ENCODE measurements around the gene ATP12A.

Gene ATP12A

DNA sequence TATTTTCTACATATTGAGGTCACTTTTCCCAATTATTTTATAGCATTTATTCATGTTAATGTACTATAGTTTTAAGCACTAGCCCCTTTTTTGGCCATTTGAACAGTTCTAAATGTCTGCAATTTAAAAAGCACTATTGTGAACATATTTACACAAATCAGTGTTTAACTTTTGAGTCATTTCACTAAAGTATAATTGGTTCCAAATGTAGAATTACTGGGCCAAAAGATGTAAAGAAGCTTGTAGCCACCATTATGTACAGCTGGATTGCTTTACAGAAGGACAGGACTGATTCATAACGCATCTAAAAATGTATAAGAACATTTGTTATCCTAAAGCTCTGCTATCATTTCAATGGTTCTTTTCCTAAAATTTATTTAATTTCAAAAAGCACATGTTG is 16.6 kb upstream of the ATP12A start:
- DNase-seq: peak; percentile 46

DNA sequence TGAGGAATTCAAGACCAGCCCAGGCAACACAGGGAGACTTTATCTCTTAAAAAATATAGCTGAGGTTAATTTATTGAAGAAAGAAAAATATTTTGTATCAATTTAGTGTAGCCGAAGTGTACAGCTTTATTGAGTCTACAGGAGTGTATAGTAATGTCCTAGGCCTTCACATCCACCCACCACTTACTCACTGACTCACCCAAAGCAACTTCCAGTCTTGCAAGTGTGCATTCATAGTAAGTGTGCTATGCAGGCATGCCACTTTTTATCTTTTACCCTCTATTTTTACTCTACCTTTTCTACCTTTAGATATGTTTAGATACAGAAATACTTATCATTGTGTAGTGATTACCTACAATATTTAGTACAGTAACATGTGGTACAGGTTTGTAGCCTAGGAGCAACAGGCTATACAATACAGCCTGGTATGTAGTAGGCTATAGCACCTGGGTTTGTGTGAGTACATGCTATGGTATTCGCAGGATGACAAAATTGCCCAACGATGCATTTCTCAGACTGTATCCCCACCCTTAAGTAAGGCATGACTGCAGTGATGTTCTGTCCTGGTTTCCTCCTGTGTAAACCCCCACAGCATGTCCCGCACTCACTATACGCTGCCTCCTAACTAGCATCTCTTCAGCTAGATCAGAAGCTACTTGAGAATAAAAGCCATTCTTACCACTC is 15.3 kb upstream of the ATP12A start:
- DNase-seq: no peak

- no peak for DNase-seq
These were observed 11.7 kb upstream of the ATP12A start for GRCh38 chr13:24668511-24668910.

DNA sequence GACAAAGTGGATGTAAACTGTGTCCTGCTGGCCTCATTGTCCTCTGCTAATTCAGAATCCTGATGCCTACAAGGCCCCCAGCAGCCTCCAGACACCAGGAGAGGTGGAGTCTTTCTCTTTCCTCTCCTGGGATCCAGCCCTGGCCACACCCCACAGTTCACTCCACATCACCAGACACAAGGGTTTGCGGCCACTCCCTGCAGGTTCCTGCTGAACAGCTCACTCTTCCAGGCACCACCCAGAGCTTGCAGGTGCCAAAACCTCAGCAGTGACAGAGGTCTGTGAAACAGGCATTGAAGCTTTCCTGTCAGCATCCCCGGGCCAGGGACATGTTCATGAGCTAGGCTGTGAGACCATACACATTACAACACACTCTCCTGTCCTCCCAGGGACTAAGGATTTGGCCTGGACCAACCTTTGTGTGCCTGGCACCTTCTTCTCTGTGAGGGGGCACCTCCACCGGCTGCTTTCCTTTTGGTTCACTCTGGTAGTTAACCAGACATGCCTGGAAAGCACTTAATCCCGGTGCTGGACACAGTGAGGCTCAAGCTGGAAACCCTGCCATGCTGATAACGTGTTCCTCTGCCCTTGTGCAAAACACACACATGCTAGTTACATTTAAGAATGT is 11.1 kb upstream of the ATP12A start:
- no peak for DNase-seq

DNA sequence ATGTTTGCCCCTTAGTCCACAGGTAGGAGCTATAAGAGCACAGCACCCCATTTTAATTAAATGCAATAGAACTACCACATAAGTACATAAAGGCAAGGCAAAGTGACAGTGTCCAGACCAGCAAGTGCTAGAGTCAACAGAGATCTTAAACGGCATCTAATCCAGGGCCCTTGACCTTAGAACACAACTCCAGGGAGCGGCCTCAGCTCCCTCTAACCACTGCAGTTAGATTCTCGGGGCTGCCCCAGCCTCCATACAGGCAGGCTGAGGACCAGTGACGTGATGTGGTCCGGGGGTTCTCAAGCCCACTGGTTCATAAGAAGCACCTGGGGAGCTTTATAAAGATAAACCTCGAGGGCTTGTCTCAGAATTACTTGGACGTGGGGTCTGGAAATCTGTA is 10.0 kb upstream of the ATP12A start:
- DNase-seq: no peak

DNA sequence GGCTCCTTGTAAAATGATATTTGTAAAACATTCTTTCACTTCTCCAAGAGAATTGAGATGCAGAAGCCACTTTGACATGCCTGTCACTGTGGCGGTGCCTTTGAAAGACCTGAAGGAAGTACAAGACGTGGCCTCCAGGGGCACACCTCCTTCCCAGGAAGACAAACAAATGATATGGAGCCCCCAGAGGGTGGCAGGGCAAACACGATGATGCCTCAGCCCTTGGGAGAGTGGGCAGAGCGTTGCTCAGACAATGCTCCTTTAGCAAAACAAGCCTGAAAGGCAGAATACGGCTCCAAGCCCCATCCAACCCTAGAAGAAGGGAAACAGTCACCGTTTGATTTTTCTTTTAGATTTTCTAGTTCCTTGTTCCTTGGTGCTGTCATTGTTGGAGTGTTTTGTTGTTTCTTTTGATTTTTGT is 9.2 kb upstream of the ATP12A start:
- DNase-seq: peak; percentile 31

DNA sequence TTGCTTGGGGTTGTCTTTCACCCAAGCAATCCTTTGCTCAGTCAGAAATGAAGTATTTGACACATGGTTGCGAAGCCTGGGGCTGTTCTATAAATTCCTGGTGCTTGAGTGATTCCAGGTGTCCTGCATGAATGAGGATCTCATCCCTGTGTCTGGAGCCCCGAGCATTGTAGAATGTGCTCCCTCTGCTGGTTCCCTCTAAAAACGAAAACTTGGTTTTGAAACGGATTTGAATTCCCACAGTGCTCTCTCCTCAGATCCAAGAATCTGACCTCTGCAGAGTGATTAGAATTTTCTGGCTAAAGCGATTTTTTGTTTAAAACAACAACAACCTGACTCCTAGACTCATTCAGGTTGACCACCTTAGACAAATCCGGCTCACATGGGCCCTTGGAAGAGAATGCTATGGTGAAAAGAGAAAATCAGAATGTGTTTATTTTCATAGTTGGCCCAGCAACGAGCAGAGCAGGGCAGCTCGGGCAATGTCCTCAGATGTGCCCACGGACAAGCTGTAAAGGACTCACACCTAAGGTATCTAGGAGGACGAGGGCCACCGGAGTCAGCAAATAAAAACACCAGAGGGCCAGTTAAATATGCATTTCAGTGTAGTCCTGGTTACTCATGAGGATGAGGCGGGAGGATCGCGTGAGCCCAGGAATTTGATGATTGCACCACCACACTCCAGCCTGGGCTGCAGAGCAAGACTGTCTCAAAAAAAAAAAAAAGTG is 8.7 kb upstream of the ATP12A start:
- peak; percentile 88 for DNase-seq

GRCh38 chr13:24672141-24673132 is 7.8 kb upstream of the ATP12A start:
- no peak for DNase-seq

DNA sequence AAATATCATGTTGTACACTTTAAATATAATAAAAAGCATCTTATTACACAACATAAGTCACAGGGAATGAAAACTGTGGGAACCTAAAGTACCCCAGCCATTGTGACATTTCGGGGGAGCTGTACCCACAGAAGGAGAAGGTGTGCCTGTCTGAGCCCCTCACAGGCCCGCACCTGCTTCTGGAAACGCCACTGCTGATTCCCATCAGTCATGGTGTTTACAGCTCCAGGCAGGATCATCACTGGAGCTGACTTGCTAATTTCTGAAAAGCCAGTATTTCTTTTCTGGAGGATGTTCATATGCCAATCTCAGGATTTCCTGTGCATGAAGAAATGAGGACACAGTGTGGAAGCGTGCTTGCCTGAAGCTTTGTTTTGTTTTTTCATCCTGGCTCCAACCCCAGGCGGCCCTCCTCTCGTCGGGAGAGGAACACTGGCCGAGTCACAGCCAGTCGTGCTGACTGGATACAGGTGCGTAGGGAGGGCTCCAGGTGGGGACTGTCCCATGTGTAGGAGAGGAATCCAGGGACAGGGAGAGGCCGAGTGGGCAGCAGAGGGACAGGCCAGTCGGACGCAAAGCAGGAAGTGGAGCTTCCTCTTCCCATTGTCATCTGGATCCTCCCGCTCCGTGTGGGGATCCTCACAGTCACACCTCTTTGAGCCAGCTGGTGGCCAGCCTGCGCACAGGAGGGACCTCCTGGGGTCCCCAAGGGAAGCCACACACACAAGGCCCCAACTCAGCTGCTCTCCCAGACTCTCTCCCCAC is 4.2 kb upstream of the ATP12A start:
- DNase-seq: no peak

- no peak for DNase-seq
These were observed 2.1 kb upstream of the ATP12A start for GRCh38 chr13:24678151-24678550.

DNA sequence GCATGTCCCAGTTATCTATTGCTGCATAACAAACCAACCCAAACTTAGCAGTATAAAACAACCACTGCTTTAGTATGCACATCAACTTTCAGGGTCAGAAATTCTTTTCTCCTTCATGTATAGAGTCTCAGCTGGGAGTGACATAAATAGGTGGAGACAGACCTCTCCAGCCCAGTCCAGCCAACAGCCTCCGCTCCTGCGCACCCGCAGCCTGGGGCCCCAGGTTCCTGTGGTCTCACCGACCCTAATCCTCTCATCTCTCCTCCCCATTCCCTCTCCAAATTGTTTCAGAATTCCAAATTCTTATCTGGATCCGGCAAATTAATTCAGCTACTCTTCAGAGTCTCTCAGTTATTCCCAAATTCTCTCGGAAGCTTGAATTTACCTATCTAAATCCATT is 522 bp upstream of the ATP12A start:
- DNase-seq: no peak

GRCh38 chr13:24680921-24681604 is 855 bp downstream of the ATP12A start:
- DNase-seq: no peak

- DNase-seq: no peak
These were observed 1.7 kb downstream of the ATP12A start for GRCh38 chr13:24681930-24682329.

DNA sequence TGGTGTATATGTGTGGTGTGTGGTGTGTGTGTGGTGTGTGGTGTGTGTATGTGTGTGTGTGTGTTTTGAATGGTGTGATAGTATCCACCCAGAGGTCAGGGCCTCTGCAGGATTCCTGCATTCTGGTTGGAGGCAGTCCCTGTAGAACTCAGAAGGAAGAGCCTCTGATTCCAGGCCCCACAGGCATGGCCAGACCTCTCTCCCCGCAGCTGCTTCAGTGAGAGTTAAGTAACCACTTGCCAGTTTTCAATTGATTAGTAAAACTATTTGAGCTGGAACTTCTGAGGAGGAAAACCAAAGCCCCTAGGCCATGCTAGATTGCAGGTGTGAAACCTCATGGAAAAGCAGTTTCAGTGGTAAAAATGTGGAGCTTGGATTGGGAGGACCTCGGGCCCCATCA is 2.1 kb downstream of the ATP12A start:
- DNase-seq: no peak

DNA sequence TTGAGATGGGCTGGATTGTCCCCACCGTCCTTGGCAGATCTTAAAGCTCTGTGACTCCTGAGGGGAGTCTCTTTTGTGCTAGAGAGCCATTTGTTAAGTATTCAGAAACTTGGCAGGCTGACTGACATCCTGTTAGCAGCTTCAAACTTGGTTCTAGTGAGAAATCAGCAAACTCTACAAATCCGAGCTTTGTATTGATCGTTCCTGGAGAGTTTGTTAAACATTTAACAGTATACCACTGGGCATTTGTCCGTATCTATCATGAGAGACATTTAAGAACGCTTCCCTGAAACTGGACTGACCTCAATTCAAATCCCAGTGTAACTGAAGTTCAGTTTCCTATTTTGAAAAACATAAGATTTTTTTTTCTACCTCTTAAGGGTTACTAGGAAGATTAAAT is 3.1 kb downstream of the ATP12A start:
- no peak for DNase-seq

DNA sequence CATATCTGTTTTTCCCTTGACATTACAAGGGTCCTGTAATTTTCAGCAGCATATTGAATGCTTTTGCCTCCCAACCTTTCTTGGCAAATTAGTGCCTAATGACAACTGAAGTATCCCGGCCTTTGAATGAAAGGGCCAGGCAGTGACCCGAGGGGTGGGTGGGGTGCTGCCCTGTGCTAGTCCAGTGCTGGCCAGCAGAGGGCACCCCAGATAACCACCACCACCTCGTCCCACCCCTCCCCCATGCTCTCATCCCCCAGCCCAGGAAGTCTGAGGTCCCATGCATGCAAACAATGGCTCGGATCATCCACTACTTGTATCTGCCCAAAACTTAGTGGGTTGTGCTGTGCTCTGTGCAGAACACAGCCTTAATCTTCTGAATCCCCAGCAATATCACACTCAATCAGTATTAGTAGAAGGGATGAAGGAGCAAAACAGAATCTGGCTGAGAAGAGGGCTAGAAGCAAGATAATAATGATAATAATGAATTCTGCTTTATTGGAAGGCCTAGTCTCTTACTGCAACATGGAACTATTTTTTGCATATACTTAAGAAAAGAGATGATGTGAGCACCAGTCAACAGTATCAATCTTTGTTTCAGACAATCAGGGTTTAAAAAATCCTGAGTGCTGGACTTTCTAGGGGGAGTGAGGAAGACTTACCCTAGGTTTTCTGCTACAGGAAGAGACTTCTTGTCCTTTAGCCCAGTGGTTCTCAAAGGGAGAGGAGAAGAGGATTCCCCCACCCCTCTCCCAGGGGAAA is 3.8 kb downstream of the ATP12A start:
- DNase-seq: peak; percentile 46

DNA sequence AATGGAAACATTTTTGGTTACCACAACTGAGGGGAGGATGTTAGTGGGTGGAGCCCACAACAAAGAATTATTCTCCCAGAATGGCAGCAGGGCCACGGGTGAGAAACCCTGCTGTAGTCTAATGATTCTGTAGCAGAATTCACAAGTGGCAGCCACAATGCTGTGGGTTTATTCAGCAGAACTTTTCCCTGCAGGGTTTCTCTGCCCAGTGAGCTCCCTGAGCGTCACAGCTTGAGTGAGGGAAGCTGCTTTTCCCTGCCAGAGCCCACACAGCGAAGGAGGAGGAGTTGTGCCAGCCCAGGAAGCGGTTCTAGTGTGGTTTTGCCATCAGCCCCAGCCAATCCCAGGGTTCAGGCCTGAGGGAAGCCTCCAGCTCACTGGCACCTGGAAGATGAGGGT is 4.4 kb downstream of the ATP12A start:
- peak; percentile 69 for DNase-seq

- DNase-seq: no peak
These were observed 5.1 kb downstream of the ATP12A start for GRCh38 chr13:24685314-24685713.

GRCh38 chr13:24687611-24688010 is 7.4 kb downstream of the ATP12A start:
- no peak for DNase-seq

DNA sequence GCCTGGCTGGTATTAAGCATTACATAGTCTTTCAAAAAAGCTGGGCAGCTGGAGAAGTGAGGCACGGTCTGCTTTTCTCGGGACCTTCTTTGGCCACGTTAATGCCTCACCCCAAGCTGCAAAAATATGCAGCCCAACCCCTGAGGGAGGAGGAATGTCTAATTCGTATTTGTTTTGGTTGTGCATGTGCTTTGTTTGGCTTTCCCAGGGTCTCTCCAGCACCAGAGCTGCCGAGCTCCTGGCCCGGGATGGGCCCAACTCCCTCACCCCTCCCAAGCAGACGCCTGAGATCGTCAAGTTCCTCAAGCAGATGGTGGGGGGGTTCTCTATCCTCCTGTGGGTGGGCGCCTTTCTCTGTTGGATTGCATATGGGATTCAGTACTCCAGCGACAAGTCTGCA is 7.9 kb downstream of the ATP12A start:
- no peak for DNase-seq

DNA sequence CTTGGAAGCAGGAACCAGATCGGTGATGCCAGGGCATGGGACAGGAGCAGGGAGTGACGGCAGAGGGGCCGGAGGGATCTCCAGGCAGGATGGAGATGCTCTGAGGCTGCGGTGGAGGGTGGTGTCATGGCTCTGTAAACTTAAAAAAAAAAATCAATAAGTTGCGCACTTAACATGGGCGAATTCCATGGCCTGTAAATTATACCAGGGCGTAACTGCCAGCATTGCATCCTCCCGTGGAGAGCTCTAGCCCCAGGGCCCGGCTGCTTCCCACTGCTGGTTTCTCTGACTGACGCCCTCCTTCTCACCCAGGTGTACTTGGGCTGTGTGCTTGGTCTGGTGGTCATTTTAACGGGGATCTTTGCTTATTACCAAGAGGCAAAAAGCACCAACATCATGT is 8.7 kb downstream of the ATP12A start:
- DNase-seq: no peak

Data from fibroblast of skin of scalp (primary cell).